Cerebellar cortex (tissue), 1 donor: ENCODE results near the gene FRMD7.

Experiments used
- DNase-seq: peaks from one replicate; pipeline ENCODE4 v3.0.0-alpha.2; 2015; ENCODE audit warnings: low spot score

The FRMD7 gene

GRCh38 chrX:132031867-132032266, 96.0 kb downstream of the FRMD7 start:
- DNase-seq, result no peak

- DNase-seq, result no peak
Observed at GRCh38 chrX:132030264-132030663, 97.6 kb downstream of the FRMD7 start.
